ENCODE results near the gene KAT8.

GRCh38 chr16:31082368-31083045 is 35.0 kb upstream of the KAT8 start:
- no peak for TF ChIP-seq ZNF121 (CRISPR knock-in tag; conservative IDR thresholded peaks at IDR 0.05)
- TF ChIP-seq OTX1 (CRISPR knock-in tag; IDR thresholded peaks at IDR 0.05), result no peak
- no peak for TF ChIP-seq ZFX (CRISPR knock-in tag; IDR thresholded peaks at IDR 0.05)
- TF ChIP-seq ELF4 (CRISPR knock-in tag; IDR thresholded peaks at IDR 0.05), result no peak
- no peak for TF ChIP-seq CTCF (IDR thresholded peaks at IDR 0.05 in 2 of 3, conservative IDR thresholded peaks at IDR 0.05 in 1 of 3; ENCODE audit: insufficient read depth in 2 of 3, low read depth in 1 of 3, low read length in 3 of 3)
- TF ChIP-seq KLF13 (tag; IDR thresholded peaks at IDR 0.05; ENCODE audit: borderline replicate concordance, low read depth), result no peak
- no peak for TF ChIP-seq MEF2A (IDR thresholded peaks at IDR 0.05; ENCODE audit: control insufficient read depth, low read depth, low read length)
- no peak for TF ChIP-seq SRF (CRISPR knock-in tag; IDR thresholded peaks at IDR 0.05)
- TF ChIP-seq TAF1 (IDR thresholded peaks at IDR 0.05; ENCODE audit: control insufficient read depth, extremely low read depth, insufficient read depth, low read length, severe bottlenecking), result no peak
- TF ChIP-seq EP300 (IDR thresholded peaks at IDR 0.05; ENCODE audit: low read length), result no peak
- no peak for TF ChIP-seq ZNF311 (CRISPR knock-in tag; IDR thresholded peaks at IDR 0.05)
- no peak for TF ChIP-seq ZNF12 (CRISPR knock-in tag; IDR thresholded peaks at IDR 0.05)
- no peak for TF ChIP-seq ASH1L (IDR thresholded peaks at IDR 0.05; ENCODE audit: borderline replicate concordance, low read depth, partially characterized antibody)
